Inflammatory macrophage (primary cell): ENCODE results near the gene GALP.
"Not testable (repeated sequence)": the region's sequence is repeated elsewhere in the genome, so short reads cannot be mapped to it uniquely, and the experiment has no call there.

Experiments
- DNase-seq, 2 donors: peaks; one replicate each; pipeline ENCODE4 v3.0.0-alpha.2; 2020 to 2022

GALP gene

GRCh38 chr19:56148955-56149655 is 26.7 kb upstream of the GALP start:
- not testable (repeated sequence) for DNase-seq

DNA sequence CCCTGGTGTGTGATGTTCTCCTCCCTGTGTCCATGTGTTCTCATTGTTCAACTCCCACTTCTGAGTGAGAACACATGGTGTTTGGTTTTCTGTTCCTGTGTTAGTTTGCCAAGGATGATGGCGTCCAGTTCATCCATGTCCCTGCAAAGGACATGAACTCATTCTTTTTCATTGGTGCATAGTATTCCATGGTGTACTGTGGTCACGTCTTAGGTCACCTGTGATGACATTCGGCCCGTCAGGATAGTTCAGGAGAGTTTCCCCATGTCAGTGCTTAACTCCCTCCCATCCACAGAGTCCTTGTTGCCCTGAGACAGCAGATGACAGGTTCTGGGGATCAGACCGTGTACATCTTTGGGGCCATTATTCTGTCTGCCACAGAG is 26.2 kb upstream of the GALP start:
- no peak for DNase-seq

DNA sequence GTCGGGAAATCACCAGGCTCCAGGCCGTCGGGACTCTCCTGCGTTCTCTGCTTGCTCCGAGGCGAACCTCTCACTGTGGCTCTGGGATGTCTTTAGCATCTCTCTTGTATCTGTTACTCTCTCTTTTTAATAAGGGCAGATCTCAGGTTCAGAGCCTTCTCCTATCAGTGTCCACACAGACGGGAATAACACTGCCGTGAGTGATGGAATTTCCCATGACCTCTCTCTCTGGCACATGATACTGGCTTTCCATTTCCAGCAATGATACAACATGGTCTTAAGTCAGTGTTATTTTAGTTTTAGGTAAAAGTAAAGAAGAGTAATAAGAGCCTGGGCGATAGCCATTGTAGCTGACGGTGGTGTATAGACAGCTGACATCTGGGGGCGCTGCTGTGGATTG is 25.4 kb upstream of the GALP start:
- no peak for DNase-seq

GRCh38 chr19:56152644-56153043 is 23.2 kb upstream of the GALP start:
- no peak for DNase-seq

- no peak for DNase-seq
Measured at GRCh38 chr19:56153507-56153906, 22.3 kb upstream of the GALP start.

DNA sequence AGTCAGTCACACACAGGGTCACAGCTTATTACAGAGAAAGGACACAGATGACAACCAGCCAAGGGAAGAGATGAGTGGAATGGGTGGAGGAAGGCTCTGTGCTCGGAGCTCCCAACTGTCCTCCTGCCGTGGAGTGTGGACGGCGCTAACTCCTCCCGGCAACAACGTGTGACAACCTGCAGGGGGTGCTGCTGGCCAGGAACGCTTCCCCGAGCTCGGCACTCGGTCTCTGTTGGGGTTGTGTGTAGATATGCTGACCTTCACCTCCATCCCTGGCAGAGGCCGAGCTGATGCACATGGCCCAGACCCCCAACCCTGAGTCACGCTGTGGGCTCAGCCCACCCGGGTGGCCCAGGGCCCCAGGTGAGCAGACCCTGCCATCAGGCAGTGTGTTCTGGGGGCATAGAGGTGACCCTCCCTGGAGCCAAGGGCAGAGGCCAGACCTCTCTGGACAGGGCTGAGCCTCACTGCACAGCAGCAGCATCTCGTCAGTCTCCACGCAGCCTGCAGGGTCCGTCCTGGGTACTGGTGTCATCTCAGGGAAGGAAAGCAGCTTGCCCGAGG is 20.6 kb upstream of the GALP start:
- no peak for DNase-seq

DNA sequence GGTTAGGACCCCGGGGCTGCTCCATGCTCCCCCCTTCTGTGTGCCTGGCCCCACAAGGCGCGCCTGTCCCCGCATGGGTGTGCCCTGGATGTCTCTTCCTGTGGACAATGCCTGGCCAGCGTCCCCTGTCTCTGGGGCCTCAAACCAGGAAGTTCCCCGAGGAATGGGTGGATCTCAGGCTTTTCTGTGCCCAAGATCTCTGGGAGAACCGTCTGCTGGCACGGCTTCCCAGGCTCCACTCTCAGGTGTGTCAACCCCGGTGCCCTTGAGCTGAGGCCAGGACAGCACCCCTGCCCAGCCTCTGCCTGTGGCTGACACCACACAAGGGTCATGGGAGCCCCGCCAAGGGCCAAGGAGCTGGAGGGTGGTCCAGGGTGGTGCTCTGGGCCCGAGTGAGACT is 19.0 kb upstream of the GALP start:
- DNase-seq = no peak

DNA sequence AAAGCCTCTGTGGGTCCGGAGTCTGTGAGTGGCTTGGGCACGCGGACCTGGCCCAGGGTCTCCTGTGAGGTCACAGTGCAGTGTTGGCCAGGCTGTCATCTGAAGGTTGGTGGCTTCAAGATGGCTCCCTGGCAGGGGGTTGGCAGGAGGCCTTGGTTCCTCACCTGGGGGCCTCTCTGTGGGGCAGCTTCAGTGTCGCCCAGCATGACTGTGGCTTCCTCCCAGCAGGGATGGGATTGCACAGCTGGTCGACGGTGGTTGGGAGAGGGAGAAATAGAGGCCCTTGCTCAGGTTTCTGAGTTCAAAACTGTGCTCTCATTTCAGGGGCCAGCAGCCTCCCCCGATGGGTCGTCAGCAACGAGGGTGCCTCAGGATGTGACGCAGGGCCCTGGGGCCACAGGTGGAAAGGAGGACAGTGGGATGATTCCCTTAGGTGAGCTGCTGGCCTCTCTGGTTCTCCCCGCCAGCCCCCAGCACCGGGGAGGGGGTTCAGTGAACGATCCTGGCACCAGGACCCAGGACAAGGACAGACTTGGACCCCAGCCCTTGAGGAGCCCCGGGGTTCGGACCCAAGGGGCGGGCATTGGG is 17.5 kb upstream of the GALP start:
- DNase-seq = no peak

DNA sequence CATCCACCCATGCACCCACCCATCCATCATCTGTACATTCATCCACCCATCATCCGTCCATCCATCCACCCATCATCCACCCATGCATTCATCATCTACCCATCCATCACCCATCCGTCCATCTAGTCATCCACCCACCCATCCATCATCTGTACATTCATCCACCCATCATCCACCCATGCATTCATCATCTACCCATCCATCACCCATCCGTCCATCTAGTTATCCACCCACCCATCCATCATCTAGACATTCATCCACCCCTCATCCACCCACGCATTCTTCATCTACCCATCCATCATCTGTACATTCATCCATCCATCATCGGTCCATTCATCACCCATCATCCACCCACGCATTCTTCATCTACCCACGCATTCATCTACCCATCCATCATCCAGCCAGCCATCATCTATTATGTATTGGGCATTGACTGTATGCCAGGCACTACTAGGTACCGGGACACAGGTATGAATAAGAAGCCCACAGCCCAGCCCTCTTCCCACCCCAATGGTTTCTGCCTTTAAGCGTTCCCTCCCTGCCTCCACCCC is 16.7 kb upstream of the GALP start:
- DNase-seq = no peak

DNA sequence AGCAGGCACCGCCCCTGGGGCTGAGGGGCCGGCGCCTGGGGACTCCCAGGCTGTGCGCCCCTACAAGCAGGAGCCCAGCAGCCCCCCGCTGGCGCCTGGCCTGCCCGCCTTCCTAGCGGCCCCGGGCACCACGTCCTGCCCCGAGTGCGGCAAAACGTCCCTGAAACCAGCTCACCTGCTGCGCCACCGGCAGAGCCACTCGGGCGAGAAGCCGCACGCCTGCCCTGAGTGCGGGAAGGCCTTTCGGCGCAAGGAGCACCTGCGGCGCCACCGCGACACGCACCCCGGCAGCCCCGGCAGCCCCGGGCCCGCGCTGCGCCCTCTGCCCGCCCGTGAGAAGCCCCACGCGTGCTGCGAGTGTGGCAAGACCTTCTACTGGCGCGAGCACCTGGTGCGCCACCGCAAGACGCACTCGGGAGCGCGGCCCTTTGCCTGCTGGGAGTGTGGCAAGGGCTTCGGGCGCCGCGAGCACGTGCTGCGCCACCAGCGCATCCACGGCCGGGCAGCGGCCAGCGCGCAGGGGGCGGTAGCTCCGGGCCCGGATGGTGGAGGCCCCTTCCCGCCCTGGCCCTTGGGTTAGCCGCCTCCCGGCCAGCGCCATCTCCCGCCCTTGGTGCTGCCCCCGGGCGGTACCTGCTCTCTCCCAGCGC is 16.1 kb upstream of the GALP start:
- DNase-seq = no peak

DNA sequence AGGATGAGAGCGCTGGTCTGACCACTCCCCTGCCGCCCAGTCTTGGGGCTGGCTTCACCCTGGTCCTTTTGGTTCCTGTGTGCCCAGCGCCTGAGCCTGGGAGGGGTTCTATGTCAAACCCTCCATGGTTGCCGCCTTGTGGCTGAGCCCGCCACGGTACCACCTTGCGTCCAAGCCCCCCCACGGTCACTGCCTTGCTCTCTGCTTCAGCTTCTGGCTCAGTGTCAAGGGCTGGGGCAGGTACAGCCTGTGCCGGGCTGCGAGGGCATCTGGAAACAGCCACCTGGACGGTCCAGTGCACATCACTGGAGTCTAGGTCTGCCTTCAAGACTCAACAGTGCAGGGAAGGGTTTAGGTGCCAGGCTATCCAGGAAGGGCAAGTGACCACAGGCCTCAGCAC is 14.3 kb upstream of the GALP start:
- DNase-seq = no peak

GRCh38 chr19:56162258-56162657 is 13.6 kb upstream of the GALP start:
- DNase-seq = peak; percentile 29 to 66

- DNase-seq = peak in 1 of 2 donors; percentile 25
Measured at GRCh38 chr19:56163097-56163496, 12.7 kb upstream of the GALP start.

- no peak for DNase-seq
Measured at GRCh38 chr19:56167064-56167578, 8.7 kb upstream of the GALP start.

- DNase-seq = no peak
Measured at GRCh38 chr19:56170261-56170660, 5.5 kb upstream of the GALP start.

GRCh38 chr19:56174086-56174485 is 1.7 kb upstream of the GALP start:
- no peak for DNase-seq

DNA sequence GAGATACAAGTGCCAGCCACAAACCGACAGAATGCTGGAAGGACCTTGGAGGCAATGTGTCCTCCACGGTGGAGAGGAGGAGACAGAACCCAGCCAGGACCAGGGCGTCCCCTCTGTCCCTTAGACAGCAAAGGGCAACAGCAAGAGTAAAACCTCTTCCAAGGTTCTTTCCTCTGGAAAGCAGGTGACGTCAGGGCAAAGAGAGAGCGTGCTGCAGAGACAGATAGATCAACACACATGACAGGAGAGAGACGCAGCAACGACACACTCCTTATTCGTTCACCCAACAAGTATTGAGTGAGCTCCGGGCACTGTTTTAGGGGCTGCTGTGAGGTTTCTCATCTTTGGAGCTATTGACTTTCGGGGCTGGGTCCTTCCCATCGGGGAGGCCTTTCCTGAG is 1.3 kb upstream of the GALP start:
- no peak for DNase-seq

DNA sequence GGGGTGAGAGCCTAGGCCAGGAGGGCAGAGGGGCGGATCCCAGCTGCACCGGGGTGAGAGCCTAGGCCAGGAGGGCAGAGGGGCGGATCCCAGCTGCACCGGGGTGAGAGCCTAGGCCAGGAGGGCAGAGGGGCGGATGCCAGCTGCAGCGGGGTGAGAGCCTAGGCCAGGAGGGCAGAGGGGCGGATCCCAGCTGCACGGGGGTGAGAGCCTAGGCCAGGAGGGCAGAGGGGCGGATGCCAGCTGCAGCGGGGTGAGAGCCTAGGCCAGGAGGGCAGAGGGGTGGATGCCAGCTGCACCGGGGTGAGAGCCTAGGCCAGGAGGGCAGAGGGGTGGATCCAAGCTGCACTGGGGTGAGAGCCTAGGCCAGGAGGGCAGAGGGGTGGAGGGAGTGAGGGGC is 502 bp downstream of the GALP start:
- not testable (repeated sequence) for DNase-seq

- DNase-seq = no peak
Measured at GRCh38 chr19:56176881-56177280, 1.1 kb downstream of the GALP start.

- no peak for DNase-seq
Measured at GRCh38 chr19:56177564-56178243, 1.9 kb downstream of the GALP start.

DNA sequence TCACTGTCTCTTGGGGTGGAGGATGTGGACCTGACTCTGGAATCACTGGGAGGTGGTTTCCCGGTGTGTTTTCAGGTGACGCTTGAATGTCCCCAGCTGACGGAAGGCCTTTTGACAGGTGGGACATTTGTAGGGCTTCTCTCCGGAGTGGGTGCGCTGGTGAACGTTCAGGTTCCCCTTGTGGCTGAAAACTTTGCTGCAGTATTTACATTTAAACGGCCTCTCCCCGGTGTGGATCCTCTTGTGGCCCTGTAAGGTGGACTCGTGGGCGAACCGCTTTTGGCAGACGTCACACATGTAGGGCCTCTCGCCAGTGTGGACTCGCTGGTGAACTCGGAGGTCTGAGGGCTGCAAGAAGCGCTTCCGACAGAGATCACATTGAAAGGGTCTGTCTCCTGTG is 14.0 kb downstream of the GALP start:
- no peak for DNase-seq

DNA sequence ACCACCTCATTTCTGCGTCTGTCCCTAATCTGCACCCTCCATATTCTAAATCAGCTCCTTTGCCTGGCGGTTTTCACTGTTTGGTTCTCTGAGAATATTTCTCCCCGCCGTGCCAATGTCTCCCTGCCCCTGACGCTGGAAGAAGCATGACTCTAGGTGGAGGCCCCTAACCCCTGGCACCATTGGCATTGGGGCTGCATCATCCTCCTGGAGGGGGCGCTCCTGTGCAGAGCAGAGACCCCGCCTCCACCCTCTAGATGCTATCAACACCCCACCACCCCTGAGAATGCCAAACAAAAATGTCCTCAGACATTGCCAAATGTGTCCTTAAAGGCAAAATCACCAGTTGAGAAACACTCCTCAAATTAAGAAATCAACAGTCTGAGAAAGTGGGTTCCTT is 15.3 kb downstream of the GALP start:
- no peak for DNase-seq

DNA sequence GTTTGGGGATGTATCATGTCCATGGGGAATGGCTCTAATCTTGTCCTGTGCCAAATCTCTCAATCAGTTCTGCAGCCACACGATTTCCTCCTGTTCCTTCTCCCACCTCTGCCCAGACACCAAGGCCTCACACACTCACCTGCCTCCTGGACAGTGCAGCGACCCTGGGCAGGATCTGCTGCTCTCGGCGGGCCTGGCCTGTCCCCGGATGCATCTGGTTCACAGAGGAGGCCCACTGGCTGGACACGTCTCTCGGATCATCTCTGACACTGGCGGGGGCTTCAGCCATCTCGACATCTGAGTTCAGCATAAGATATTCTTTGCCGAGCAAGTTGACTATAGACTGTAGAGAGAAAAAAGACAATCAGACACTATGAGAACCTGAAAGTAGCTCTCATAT is 15.9 kb downstream of the GALP start:
- DNase-seq = no peak
